ENCODE results near the gene FAM200B. TPM values are rescaled to one million over a fixed set of nuclear protein-coding genes. Genes with fewer than 3 reads are reported as not detected.

Gene FAM200B
- total RNA-seq, 1 experiment from 2014 or later = 22.6 TPM

- H3K27me3 Mint-ChIP-seq (ENCODE audit: unreplicated experiment) = no peaks in the 10 kb centered on the region
- intact Hi-C loops (cut with micrococcal nuclease; ENCODE audit: unreplicated experiment) = no loop called here
- CTCF ChIA-PET = interaction anchor here (0.7 kb wide), 1 partner anchor 23 kb away, joined by 5 read pairs; no protein-coding TSS in a partner anchor
- no peak for DNase-seq
- H3K4me1 Mint-ChIP-seq (ENCODE audit: low read depth, unreplicated experiment) = peaks cover 8% of the 10 kb centered on the region
- no peaks in the 10 kb centered on the region for H3K9me3 Mint-ChIP-seq (ENCODE audit: low read depth, unreplicated experiment)
- H3K27ac Mint-ChIP-seq (ENCODE audit: unreplicated experiment) = no peak overlapping the region
- no peak for TF ChIP-seq CTCF (IDR thresholded peaks at IDR 0.05; ENCODE audit: unreplicated experiment)
- no TSS peak for BruUV-seq (replicated peaks)
- H3K36me3 Mint-ChIP-seq (ENCODE audit: insufficient read depth, unreplicated experiment) = no peaks in the 10 kb centered on the region
- H3K4me3 Mint-ChIP-seq (ENCODE audit: low read depth, unreplicated experiment) = no peak overlapping the region
Measured at GRCh38 chr4:15670576-15670975, 11.1 kb upstream of the FAM200B start.

GRCh38 chr4:15672101-15672500, 9.5 kb upstream of the FAM200B start:
- no peak for DNase-seq
- H3K4me1 Mint-ChIP-seq (ENCODE audit: low read depth, unreplicated experiment) = no peaks in the 10 kb centered on the region
- no peaks in the 10 kb centered on the region for H3K9me3 Mint-ChIP-seq (ENCODE audit: low read depth, unreplicated experiment)
- no peak overlapping the region for H3K4me3 Mint-ChIP-seq (ENCODE audit: low read depth, unreplicated experiment)
- no peaks in the 10 kb centered on the region for H3K36me3 Mint-ChIP-seq (ENCODE audit: insufficient read depth, unreplicated experiment)
- CTCF ChIA-PET = no interaction called here
- no peaks in the 10 kb centered on the region for H3K27me3 Mint-ChIP-seq (ENCODE audit: unreplicated experiment)
- no TSS peak for BruUV-seq (replicated peaks)
- intact Hi-C loops (cut with micrococcal nuclease; ENCODE audit: unreplicated experiment) = no loop called here
- no peak for TF ChIP-seq CTCF (IDR thresholded peaks at IDR 0.05; ENCODE audit: unreplicated experiment)
- H3K27ac Mint-ChIP-seq (ENCODE audit: unreplicated experiment) = no peak overlapping the region

- TF ChIP-seq CTCF (IDR thresholded peaks at IDR 0.05; ENCODE audit: unreplicated experiment) = no peak
- Mint-ChIP-seq H3K27ac (ENCODE audit: unreplicated experiment) (no peak overlapping the region), H3K4me1 (ENCODE audit: low read depth, unreplicated experiment) (no peaks in the 10 kb centered on the region), H3K27me3 (ENCODE audit: unreplicated experiment) (no peaks in the 10 kb centered on the region), H3K9me3 (ENCODE audit: low read depth, unreplicated experiment) (no peaks in the 10 kb centered on the region), H3K4me3 (ENCODE audit: low read depth, unreplicated experiment) (no peak overlapping the region), H3K36me3 (ENCODE audit: insufficient read depth, unreplicated experiment) (peaks cover 6% of the 10 kb centered on the region)
- intact Hi-C loops (cut with micrococcal nuclease; ENCODE audit: unreplicated experiment) = no loop called here
- CTCF ChIA-PET = no interaction called here
- DNase-seq = no peak
- BruUV-seq (replicated peaks) = no TSS peak
Measured at GRCh38 chr4:15673337-15673736, 8.3 kb upstream of the FAM200B start.

GRCh38 chr4:15674046-15674445, 7.6 kb upstream of the FAM200B start:
- CTCF ChIA-PET = no interaction called here
- H3K27me3 Mint-ChIP-seq (ENCODE audit: unreplicated experiment) = no peaks in the 10 kb centered on the region
- H3K4me3 Mint-ChIP-seq (ENCODE audit: low read depth, unreplicated experiment) = no peak overlapping the region
- BruUV-seq (replicated peaks) = no TSS peak
- TF ChIP-seq CTCF (IDR thresholded peaks at IDR 0.05; ENCODE audit: unreplicated experiment) = no peak
- H3K27ac Mint-ChIP-seq (ENCODE audit: unreplicated experiment) = no peak overlapping the region
- intact Hi-C loops (cut with micrococcal nuclease; ENCODE audit: unreplicated experiment) = no loop called here
- H3K36me3 Mint-ChIP-seq (ENCODE audit: insufficient read depth, unreplicated experiment) = peaks cover 6% of the 10 kb centered on the region
- H3K9me3 Mint-ChIP-seq (ENCODE audit: low read depth, unreplicated experiment) = no peaks in the 10 kb centered on the region
- no peak for DNase-seq
- H3K4me1 Mint-ChIP-seq (ENCODE audit: low read depth, unreplicated experiment) = no peaks in the 10 kb centered on the region

All from Calu3 (cell line).